Stimulated activated CD4-positive, alpha-beta T cell treated with anti-CD3 and anti-CD28 coated beads, Interleukin-1b, Interleukin-23, amount 100 ng/mL, for 48 hours (primary cell): ENCODE results near the gene NFIB.

Experiments used
- DNase-seq: peaks from one replicate; pipeline ENCODE4 v3.0.0-alpha.2; 2020

The NFIB gene

DNA sequence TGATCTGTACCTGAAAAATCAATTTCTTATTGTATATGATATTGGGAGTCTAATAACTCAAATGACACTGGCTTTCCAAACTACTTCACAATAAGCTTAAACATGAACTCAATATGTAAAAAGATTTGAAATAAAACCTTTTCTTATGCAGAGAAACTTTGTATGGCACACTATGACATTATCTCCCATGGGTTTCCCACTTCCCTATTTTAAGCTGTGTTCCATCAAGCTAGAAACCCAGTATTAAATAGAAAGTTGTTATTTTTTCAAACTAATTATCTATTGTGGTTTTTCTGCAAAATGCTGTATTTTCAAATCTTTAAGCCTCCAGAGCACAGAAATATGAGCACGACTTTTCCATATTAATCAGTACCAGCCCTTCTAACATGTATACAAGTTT, 174.7 kb downstream of the NFIB start:
- no peak for DNase-seq

DNA sequence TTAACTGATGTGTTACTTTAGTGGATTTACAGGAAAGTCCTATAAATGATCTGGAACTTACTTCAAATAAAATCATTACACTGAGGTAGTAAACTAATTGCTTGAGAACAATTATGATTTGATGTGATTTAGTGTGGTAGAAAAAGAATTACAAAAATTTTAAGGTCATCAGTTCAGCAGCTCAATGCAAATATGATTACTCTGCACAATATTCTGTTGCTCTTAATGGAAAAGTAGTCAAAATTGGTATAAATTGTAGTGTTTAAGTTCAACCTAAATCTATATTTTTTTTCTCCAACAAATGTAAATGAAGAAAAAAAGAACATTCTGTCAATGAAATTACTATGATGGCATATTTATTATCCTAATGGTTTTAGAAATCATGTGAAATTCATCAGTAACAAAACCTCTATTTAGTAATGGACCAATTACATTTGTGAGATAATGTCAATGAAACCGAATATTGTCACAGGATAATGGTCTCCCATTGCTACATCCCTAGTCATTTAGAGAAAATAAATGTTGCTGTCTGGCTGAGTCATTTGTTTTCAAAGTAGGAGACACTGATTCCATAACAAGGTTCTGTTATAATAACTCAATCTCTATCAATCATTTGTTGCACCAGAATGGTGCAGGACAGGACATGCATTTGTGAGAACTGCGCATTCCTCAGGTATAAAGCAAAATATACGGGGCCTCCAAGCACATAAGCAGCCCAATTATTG, 177.1 kb downstream of the NFIB start:
- DNase-seq = no peak

DNA sequence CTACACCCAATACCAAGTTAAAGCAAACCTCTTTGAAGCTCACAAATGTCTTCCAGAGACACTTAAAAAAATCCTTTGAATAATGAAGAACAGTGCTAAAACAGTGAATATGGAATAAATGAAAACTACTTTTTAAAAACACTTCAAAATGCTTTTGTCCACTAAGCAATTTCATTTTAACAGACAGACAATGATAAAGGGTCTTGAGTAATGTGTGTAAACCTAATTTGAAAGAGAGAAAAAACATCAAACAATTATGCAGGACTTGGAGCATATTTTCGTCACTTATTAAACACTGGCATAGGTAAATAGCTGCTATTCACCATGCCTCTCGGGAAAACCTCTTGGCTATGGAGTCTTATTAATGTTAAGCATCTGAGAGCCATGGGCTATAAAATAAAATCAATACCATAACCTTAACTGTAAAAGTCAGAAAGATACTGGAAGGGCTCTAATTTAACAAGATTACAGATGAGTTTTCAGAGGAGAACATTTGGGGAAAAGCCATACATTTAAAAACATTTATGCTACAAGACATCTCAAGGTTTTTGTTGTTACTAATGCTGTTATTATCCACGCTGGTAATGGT, 177.8 kb downstream of the NFIB start:
- DNase-seq = no peak

DNA sequence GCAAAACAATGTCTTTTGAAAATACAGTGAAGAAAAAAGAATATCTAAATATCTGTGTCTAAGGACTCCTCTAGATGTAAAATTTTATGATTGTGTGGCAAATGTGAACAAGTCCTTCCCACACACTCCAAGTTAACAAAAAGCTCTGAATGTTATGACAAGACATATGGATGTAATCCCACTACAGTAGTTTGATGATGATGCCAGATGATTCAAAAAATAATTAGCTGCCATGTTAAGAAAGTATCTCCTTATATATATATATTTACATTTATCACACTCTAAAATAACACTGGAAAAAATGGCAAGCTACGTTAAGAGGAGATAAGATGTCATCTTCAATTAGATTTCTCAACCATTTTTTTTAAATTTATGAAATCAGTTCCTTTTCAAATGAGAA, 178.5 kb downstream of the NFIB start:
- DNase-seq = no peak

DNA sequence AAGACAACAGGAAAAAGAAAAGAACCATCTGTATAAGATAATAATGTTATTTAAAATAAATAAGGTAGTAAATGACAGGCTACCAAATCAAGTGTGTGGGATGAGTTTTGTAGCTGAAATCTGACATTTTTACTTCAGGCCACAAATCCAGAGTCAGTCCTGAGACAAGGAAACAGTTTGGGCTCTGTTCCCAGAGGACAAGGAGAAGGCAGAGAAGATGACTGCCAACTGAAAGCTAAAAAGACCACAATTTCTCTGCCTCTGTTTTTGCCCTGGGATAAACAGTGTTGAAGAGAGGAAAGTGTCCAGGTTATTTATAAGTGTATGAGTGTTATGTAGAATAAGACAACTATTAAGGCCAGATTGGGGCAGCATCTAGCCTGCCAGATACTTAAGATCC, 180.5 kb downstream of the NFIB start:
- DNase-seq = no peak

DNA sequence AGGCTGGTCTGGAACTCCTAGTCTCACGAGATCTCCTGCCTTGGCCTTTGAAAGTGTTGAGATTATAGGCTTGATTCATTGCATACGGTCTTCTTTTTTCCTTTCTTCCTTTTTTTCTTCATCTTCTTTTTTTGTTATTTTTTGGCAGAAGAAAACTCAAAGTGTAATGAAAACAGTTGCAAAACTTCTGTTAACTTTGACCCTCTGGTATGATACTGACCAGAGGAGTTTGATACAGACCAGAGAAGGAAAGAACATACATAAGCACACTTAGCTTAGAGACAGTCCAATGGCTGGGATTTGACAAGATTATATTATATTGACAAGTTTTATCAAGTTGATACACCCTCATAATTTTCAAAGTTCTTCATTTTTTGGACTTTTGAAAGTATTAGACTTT, 181.2 kb downstream of the NFIB start:
- no peak for DNase-seq

DNA sequence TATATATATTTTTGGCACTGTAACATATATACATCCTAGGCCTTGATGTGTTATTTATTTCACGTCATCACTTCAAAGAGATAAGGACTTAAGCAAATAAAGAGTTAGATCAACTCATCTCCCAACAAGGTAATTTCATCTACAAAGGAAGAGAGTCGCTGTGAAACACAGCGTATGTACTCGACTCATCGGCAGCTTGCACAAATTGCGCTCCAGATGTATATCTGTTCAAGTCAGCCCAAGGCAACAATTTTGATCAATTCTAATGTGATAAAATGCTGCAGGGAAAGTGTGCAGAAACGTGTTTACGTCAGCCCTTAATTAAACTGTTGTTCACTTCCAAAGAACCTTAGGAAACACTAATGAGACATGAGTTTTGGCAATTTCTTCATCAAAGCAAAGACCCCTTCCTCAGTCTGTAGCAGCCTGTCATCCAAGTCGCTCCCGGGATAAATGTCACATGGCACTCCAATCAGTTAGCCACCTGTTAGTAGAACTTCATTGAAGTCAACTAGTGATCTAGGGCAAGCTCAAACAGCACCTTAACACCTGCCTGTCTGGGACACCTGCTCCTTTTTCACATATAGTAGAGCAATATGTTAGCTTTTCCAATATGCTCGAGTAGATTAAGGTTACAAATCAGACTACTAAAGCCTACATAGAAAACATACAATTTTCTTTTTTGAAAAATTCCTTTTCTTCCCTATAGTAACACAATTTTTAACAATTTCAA, 182.4 kb downstream of the NFIB start:
- DNase-seq = no peak

DNA sequence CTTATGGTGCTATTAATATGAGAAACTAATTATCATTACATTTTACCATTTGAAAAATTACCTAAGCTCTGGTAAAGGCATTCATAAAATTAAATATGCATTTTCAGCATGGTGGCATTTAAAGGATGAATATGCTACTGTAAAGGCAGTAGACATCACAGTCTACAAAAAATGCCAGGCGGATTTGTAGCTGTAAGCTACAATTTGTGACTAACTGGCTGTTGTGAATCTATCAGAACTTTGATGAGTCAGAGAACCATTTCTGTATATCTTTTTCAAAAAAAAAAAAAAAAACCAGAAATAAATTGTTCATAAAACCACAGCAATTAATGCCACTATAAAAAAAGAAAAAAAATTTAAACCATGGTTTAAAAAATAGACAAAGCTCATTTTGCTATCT, 186.3 kb downstream of the NFIB start:
- DNase-seq = no peak

DNA sequence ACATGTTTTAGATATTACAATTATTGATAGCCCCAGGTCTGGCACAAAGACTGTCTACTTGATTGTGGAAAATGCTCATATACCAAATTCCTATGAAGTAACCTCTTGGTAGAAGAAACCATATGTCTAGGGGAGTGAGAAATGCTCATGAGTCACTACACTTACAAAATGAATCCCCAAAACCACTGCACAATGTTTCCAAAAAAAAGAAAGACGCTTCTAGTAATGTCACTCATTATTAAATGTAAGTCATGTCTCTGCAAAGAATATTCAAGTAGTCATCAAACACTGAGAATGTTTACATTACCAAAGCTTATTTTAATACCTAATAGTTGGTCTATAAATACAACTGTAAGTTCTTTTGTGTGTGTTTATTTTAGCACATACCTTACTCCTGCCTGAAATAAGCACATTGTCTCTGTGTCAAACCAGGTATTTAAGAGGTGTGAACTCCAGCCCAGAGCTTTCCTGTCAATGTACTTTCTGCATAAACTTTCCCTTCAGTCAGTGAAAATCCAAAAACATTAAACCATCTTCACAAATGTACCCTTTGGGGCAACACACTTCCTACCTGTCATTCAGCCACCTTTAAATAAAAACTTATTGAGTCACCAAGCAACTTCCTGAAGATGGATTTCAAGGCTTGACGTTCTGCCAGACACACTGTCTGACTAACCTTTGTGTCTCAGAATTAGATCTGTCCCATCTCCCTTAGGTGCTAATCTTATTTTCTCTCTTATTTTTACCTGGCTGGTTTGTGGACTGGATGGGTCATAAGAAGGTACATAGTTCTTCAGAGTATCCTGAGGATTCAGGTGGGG, 194.0 kb downstream of the NFIB start:
- no peak for DNase-seq

DNA sequence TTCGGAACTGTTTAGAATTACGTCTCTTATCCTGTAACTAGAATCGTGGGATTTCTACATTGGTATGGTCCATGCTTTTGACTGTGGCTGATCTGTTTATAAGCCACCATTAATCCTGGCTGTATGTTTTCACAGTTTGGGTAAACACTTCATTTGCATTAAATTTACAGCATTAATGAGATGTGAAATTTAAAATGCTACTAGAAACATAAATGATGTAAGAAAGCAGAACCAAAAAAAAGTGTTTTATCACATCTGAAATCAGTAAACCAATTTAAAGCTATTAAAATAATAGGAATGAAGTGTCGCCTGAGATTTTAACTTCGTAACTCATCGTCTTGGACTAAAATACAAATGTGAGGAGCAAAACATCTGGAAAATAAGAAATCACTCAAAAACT, 201.7 kb downstream of the NFIB start:
- no peak for DNase-seq

DNA sequence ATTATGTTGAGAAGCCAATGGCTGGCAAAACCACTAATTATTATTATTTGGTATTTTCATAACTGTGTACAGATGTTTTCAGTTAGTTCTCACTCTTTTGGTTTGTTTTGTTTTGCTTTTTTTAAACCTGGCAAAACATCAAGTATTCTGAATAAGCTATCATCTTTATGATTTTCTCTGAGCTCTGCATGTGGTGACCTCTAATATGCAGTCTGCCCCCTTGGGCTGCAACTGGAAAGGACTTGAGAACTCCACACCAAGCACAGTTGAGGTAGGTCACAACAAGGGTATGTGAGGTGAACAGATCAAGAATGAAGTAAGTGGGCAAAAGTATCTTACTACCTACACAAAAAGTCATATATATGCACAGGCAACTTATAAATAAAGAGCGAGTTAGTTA, 202.2 kb downstream of the NFIB start:
- no peak for DNase-seq

DNA sequence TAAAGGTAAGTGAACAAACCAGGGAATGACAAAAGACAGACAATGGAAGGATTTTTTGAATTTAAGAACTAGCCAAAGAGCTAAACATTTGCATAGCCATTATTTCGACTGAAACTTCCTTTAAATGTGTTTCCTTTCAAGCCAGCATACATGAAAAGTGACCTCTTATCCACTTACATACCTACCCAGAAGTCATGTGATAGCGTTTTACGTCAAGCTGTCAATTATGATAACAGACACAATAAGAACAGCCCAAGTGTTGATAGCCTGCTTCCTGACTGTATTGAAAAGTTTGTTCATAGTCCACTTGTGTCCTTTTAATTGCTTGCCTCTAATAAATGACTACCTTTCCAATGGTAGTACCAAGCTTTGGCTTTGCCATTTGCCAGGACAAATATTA, 206.0 kb downstream of the NFIB start:
- no peak for DNase-seq

DNA sequence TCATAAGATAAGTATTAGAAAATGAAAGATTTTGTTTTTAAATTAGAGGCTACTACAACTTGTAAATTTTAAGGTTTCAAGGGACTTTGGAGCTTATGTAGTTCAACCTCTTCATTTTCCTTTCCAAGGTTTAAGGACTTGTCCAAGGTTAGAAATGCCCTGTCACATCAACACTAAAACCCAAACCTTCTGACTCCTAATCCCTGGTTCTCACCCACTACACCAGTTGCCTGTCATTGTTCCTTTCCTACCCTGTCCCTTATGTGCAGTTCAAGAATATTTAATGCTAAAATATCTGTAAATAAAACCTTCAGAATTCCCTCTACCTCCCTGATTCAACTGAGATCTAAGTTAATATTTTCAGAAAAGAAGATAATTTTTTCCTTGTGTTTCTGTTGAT, 206.4 kb downstream of the NFIB start:
- DNase-seq = no peak

DNA sequence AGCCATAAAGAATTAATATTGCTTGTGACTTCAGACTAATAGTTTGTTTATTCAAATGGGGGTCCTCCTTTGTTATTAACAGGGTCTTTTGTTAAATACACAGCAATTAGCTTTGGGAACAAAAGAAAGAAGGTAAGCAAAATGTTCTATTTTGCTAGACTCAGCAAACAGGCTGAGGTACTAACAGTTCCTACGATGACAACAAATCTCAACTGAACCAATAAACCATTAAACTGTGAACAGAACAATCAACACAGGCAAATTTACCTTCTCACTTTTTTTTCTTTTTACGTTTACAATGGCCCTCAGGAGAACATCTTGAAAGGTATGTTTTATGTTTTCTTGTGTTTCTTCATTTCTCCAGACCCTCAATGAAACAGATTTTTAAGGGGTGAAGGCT, 207.2 kb downstream of the NFIB start:
- no peak for DNase-seq

DNA sequence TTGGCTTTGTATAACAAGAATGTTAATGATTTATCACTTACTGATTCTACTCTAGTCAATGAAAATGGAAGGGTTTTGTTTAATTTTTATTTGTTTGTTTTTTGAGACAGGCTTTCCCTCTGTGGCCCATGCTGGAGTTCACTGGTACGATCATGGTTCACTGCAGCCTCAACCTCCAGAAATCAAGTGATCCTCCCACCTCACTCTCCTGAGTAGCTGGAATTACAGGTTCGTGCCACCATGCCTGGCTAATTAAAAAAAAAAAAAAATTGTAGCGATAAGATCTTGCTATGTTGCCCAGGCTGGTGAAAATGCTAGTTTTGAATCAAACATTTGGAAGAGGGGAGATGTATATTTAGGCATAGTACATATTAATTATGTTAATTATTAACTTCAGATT, 209.4 kb downstream of the NFIB start:
- DNase-seq = no peak

DNA sequence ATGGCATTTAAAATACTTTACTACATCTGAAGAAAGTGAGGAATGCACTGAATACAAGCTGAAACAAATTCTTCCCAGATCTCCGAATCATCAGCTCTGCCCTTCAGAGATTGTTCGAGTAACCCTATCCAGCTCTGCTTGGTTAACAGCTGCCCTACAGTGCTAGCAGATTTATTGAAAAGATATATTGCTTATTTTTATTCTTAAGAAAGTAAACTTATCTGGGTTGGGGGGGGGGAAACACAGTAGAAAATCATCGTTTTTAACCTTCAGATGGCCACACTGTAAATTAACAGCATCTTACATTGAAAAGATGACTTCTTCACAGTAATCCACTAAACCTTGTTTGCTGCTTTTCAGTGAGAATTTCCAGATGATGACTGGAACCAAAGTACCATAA, 210.8 kb downstream of the NFIB start:
- no peak for DNase-seq

DNA sequence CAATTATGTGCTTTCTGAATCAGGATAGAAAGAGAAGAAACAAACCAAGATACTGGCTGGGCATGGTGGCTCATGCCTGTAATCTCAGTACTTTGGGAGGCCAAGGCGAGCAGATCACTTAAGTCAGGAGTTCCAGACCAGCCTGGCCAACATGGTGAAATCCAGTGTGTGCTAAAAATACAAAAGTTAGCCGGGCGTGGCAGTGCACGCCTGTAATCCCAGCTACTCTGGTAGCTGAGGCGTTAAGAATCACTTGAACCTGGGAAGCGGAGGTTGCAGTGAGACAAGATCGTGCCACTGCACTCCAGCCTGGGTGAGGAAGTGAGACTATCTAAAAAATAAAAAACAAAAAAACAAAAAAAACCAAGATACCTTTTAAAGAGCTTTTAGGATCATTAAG, 214.2 kb downstream of the NFIB start:
- DNase-seq = no peak

DNA sequence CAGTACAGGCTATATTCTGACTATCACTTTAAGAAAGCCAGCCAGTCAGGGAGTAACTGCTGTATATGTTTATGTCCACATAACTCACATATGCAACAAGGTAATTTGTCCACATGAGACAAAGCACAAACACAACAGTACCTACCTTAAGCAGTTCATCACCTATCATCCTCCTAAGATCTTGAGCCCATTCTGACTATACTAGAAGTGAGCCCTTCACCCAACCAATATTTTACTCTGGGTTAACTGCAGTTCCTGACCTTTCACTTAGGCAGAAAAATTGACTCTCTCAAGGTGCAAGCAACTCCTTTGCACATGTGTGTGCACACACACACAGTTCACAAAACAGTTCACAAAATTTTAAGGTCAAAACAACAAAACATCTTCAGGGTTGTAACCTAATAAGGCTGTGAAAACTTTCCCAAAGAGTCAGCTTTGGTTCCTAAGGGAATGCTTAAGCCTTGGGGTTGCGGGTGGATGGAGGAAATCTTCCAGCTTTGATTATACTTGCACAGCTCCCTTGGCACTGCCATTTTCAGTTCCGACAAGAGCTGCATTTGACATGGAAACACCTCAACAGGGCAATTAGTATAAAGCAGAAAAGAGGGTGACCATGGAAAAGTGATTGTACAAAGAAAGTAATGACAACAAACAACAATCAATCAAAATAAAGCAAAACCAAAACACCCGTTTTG, 215.3 kb downstream of the NFIB start:
- DNase-seq = no peak

DNA sequence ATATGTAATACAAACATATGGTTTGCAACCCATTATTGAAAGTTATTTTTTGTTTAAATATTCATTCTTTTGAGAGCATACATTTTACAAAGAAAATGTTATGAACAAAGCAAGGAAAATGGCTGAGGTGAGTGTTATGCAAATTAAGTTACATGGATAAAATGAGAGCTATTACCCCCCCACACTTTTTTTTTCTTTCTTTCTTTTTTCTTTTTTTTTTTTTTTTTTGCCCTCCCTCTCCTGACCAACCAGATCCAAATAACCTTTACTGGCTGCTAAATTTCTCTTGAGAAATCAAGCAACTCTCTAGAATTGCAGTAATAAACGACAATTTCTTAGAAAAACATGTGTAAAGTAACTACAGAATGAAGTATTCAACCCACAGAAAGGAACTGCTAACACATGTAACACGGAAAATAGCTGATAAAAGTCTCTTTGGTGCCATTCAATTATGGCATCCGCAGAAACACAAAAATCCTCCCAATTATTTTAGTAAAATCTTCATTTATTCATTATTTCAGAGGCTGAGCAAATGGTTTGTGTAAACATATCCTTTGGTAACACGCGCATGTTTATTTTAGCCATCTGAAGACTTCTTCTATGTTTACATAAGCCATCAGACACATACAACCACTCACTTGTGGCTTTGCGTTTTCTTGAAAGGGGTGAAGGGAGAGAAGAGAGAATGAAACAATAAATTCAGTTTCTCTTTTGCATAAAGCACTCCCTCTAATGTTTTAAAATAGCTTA, 216.1 kb downstream of the NFIB start:
- no peak for DNase-seq

DNA sequence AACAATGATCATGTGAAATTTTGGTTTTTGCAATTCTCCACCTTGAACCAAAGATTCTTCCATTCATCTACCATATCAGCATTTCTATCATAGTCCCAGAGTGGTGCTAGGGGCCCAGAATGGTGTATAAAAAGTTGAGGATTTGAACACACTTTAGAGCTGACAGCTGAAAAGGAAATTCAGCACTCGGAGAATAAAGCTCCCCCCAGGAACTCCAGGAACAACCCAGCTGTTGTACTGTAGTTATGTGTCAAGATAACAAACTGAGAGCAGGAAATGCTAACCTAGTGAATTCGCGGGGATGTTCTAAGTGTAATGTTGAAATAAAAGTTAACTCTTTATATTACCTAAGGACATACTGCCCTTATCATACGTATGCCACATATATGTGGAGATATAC, 216.7 kb downstream of the NFIB start:
- DNase-seq = no peak

DNA sequence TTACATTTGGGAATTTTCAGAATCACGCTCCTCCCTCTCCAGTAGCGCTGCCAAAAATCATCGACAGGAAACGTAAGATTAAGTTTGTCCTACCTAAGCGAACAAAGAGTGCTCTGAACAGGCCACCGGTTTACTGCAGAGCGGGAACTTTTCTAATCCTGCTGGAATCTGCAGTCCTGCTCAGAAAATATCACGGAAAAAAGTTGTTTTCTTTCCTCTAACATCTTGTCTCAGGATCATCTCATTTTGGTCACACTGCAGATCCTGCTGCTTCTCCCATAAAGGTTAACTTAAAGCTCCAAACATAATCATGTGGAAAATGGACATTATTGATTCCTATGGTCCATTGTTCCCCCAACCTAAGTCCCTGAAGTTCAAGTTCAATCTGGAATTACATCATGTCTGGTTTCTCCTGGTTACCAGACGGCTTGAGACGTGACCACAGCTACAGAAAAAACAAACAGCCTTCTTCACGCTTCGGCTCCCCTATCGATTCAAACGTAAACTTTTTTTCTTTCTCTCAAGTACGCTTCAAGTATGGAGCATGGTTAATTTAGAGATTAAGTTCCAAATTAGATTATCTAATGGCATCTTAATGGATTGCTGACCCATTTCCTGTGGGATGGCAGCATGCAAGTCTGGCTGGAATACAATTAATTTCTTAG, 217.6 kb downstream of the NFIB start:
- no peak for DNase-seq

DNA sequence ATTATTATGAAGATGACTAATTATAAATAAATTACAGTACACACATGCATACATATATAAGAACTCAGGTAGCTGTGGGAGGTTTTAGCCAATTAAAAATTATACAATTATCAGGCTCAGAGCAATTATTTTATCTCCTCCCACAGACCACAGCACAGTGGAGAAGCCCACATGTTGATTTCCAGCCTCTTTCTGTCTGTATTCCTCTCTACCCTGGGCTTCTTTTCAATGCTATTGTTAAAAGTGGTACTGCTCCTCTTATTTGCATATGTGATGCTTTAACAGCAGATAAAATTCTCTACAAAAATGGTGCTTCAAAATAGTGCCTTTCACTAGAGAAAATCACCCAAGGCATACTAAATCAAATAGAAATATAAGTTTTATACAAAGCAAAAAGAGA, 218.7 kb downstream of the NFIB start:
- no peak for DNase-seq
